ENCODE measurements around the gene RHEX. TPM values are rescaled to one million over a fixed set of nuclear protein-coding genes. Genes with fewer than 3 reads are reported as not detected.
"Not testable (repeated sequence)": the region's sequence is repeated elsewhere in the genome, so short reads cannot be mapped to it uniquely, and the experiment has no call there.

RHEX gene
- total RNA-seq, 2 donors from 2014 or later: 0.50 TPM; not detected in 1

GRCh38 chr1:206037581-206037980 is 15.4 kb upstream of the RHEX start:
- H3K27me3 Mint-ChIP-seq: peaks cover 5% of the 10 kb centered on the region
- H3K4me3 Mint-ChIP-seq: no peak overlapping the region
- H3K27ac Mint-ChIP-seq: no peak overlapping the region
- no peaks in the 10 kb centered on the region for H3K9me3 ChIP-seq (ENCODE audit: control insufficient read depth, low read length, poor library complexity, severe bottlenecking)
- peaks cover 23% of the 10 kb centered on the region for H3K4me1 Mint-ChIP-seq
- H3K36me3 Mint-ChIP-seq (ENCODE audit: low read depth): no peaks in the 10 kb centered on the region
- ATAC-seq (no peak), DNase-seq (no peak)

- DNase-seq (no peak), ATAC-seq (no peak)
- H3K9me3 ChIP-seq (ENCODE audit: control insufficient read depth, low read length, poor library complexity, severe bottlenecking): no peaks in the 10 kb centered on the region
- peaks cover 5% of the 10 kb centered on the region for H3K27me3 Mint-ChIP-seq
- peak overlapping the region; percentile 89 for H3K27ac Mint-ChIP-seq
- no peaks in the 10 kb centered on the region for H3K36me3 Mint-ChIP-seq (ENCODE audit: low read depth)
- H3K4me1 Mint-ChIP-seq: peaks cover 23% of the 10 kb centered on the region
- H3K4me3 Mint-ChIP-seq: peak overlapping the region; percentile 77
These were observed 13.7 kb upstream of the RHEX start for GRCh38 chr1:206039046-206039973.

GRCh38 chr1:206040328-206040727 is 12.6 kb upstream of the RHEX start:
- peak overlapping the region; percentile 69 for H3K27ac Mint-ChIP-seq
- peaks cover 23% of the 10 kb centered on the region for H3K4me1 Mint-ChIP-seq
- H3K9me3 ChIP-seq (ENCODE audit: control insufficient read depth, low read length, poor library complexity, severe bottlenecking): no peaks in the 10 kb centered on the region
- H3K27me3 Mint-ChIP-seq: peaks cover 5% of the 10 kb centered on the region
- ATAC-seq (no peak), DNase-seq (no peak)
- no peaks in the 10 kb centered on the region for H3K36me3 Mint-ChIP-seq (ENCODE audit: low read depth)
- H3K4me3 Mint-ChIP-seq: no peak overlapping the region

GRCh38 chr1:206041640-206042039 is 11.3 kb upstream of the RHEX start:
- DNase-seq (no peak), ATAC-seq (peak; percentile 48)
- Mint-ChIP-seq H3K27ac (no peak overlapping the region), H3K4me1 (peaks cover 23% of the 10 kb centered on the region), H3K4me3 (no peak overlapping the region), H3K36me3 (ENCODE audit: low read depth) (no peaks in the 10 kb centered on the region), H3K27me3 (peaks cover 5% of the 10 kb centered on the region)
- H3K9me3 ChIP-seq (ENCODE audit: control insufficient read depth, low read length, poor library complexity, severe bottlenecking): no peaks in the 10 kb centered on the region

- DNase-seq: no peak
- ATAC-seq: no peak
- no peaks in the 10 kb centered on the region for H3K9me3 ChIP-seq (ENCODE audit: control insufficient read depth, low read length, poor library complexity, severe bottlenecking)
- H3K27ac Mint-ChIP-seq: no peak overlapping the region
- peaks cover 2% of the 10 kb centered on the region for H3K36me3 Mint-ChIP-seq (ENCODE audit: low read depth)
- H3K4me1 Mint-ChIP-seq: peaks cover 10% of the 10 kb centered on the region
- no peak overlapping the region for H3K4me3 Mint-ChIP-seq
- H3K27me3 Mint-ChIP-seq: peaks cover 4% of the 10 kb centered on the region
These were observed 5.7 kb upstream of the RHEX start for GRCh38 chr1:206047271-206047670.

- Mint-ChIP-seq H3K27me3 (peaks cover 4% of the 10 kb centered on the region), H3K4me3 (no peak overlapping the region), H3K27ac (peak overlapping the region; percentile 51), H3K4me1 (peaks cover 13% of the 10 kb centered on the region), H3K36me3 (ENCODE audit: low read depth) (peaks cover 2% of the 10 kb centered on the region)
- DNase-seq: no peak
- H3K9me3 ChIP-seq (ENCODE audit: control insufficient read depth, low read length, poor library complexity, severe bottlenecking): no peaks in the 10 kb centered on the region
- ATAC-seq: no peak
These were observed 4.4 kb upstream of the RHEX start for GRCh38 chr1:206048582-206048981.

- Mint-ChIP-seq H3K27ac (no peak overlapping the region), H3K4me1 (peaks cover 13% of the 10 kb centered on the region), H3K27me3 (peaks cover 4% of the 10 kb centered on the region), H3K36me3 (ENCODE audit: low read depth) (peaks cover 2% of the 10 kb centered on the region), H3K4me3 (no peak overlapping the region)
- ATAC-seq: no peak
- no peak for DNase-seq
- H3K9me3 ChIP-seq (ENCODE audit: control insufficient read depth, low read length, poor library complexity, severe bottlenecking): no peaks in the 10 kb centered on the region
These were observed 3.7 kb upstream of the RHEX start for GRCh38 chr1:206049293-206049692.

- peaks cover 2% of the 10 kb centered on the region for H3K36me3 Mint-ChIP-seq (ENCODE audit: low read depth)
- H3K27me3 Mint-ChIP-seq: peaks cover 4% of the 10 kb centered on the region
- H3K27ac Mint-ChIP-seq: peak overlapping the region; percentile 93
- no peak for ATAC-seq
- peaks cover 13% of the 10 kb centered on the region for H3K4me1 Mint-ChIP-seq
- H3K4me3 Mint-ChIP-seq: no peak overlapping the region
- DNase-seq: no peak
- H3K9me3 ChIP-seq (ENCODE audit: control insufficient read depth, low read length, poor library complexity, severe bottlenecking): no peaks in the 10 kb centered on the region
These were observed 2.9 kb upstream of the RHEX start for GRCh38 chr1:206049919-206050600.

- Mint-ChIP-seq H3K4me1 (peaks cover 13% of the 10 kb centered on the region), H3K27me3 (peaks cover 4% of the 10 kb centered on the region), H3K4me3 (peak overlapping the region; percentile 82), H3K36me3 (ENCODE audit: low read depth) (peaks cover 2% of the 10 kb centered on the region), H3K27ac (peak overlapping the region; percentile 93)
- H3K9me3 ChIP-seq (ENCODE audit: control insufficient read depth, low read length, poor library complexity, severe bottlenecking): no peaks in the 10 kb centered on the region
- ATAC-seq (peak; percentile 96), DNase-seq (peak in 2 of 3 donors; percentile 17 to 33)
These were observed 2.2 kb upstream of the RHEX start for GRCh38 chr1:206050655-206051235.

GRCh38 chr1:206052231-206052865 is 625 bp upstream of the RHEX start:
- H3K9me3 ChIP-seq (ENCODE audit: control insufficient read depth, low read length, poor library complexity, severe bottlenecking); DNase-seq; H3K36me3 Mint-ChIP-seq (ENCODE audit: low read depth); ATAC-seq; H3K27me3 Mint-ChIP-seq: not testable (repeated sequence)
- Mint-ChIP-seq H3K4me3 (peak overlapping the region; percentile 45), H3K4me1 (peaks cover 13% of the 10 kb centered on the region), H3K27ac (peak overlapping the region; percentile 79)

GRCh38 chr1:206053616-206054015 is 643 bp downstream of the RHEX start:
- not testable (repeated sequence) for H3K27me3 Mint-ChIP-seq; H3K36me3 Mint-ChIP-seq (ENCODE audit: low read depth); ATAC-seq; DNase-seq; H3K4me3 Mint-ChIP-seq; H3K9me3 ChIP-seq (ENCODE audit: control insufficient read depth, low read length, poor library complexity, severe bottlenecking)
- Mint-ChIP-seq H3K4me1 (peaks cover 13% of the 10 kb centered on the region), H3K27ac (peak overlapping the region; percentile 79)

- not testable (repeated sequence) for H3K4me3 Mint-ChIP-seq; H3K27ac Mint-ChIP-seq; H3K36me3 Mint-ChIP-seq (ENCODE audit: low read depth)
These were observed 2.2 kb downstream of the RHEX start for GRCh38 chr1:206055069-206055625.

More at GRCh38 chr1:206055069-206055625, 2.2 kb downstream of the RHEX start:
- not testable (repeated sequence) for H3K9me3 ChIP-seq (ENCODE audit: control insufficient read depth, low read length, poor library complexity, severe bottlenecking); H3K27me3 Mint-ChIP-seq; ATAC-seq; DNase-seq
- H3K4me1 Mint-ChIP-seq: peaks cover 17% of the 10 kb centered on the region

Measured in T-helper 17 cell (primary cell).